ENCODE measurements around the gene CGB7.
"Not testable (repeated sequence)": the region's sequence is repeated elsewhere in the genome, so short reads cannot be mapped to it uniquely, and the experiment has no call there.

- peak; percentile 12 to 25 (median 22) for TF ChIP-seq CTCF (IDR thresholded peaks at IDR 0.05)
- TF ChIP-seq POLR2A (IDR thresholded peaks at IDR 0.05): not testable (repeated sequence)
Measured at GRCh38 chr19:49036815-49037214, 20.7 kb downstream of the CGB7 start, which contains the start of gene CGB1.
